ENCODE measurements around the gene SGMS1. TPM values are rescaled to one million over a fixed set of nuclear protein-coding genes. Genes with fewer than 3 reads are reported as not detected.

SGMS1 gene
- polyA plus RNA-seq, 1 donor (not counting 4 experiments of a cell fraction or from before 2014, with no cell fraction given) = 18.3 TPM

DNA sequence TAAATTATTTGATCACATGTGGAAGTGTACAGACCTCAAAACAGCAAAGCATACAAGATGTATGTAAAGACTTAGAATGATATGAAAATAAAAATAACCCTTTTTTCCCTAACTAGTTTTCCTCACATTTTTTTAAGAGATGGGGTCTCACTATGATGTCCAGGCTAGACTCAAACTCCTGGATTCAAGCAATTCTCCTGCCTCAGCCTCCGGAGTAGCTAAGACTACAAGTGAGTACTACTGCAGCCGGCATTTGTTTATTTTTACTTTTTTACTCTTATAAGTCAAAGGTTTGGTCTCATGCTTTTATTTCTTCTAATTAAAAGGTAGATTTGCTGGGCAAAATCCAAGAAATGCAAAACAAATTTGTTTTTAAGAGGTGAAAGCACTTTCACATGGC lies 248.0 kb downstream of the SGMS1 start:
- H2AFZ ChIP-seq (ENCODE audit: control insufficient read depth, low read length) = no peak overlapping the region
- no peaks in the 10 kb centered on the region for H3K9me1 ChIP-seq (ENCODE audit: control insufficient read depth, extremely low read depth, insufficient read depth, low read length)
- dilution Hi-C loops (cut with MboI; ENCODE audit: extremely low pct_ligation_motif_present, low sequenced_read_pairs) = no loop called here
- peak overlapping the region; percentile 51 for H3K27ac ChIP-seq (ENCODE audit: control insufficient read depth, insufficient read depth, low read length)
- peak overlapping the region; percentile 44 for H3K4me2 ChIP-seq (ENCODE audit: control insufficient read depth, extremely low read depth, insufficient read depth, low read depth, low read length)
- TF ChIP-seq EZH2 (IDR thresholded peaks at IDR 0.05; ENCODE audit: low read length) (no peak), CTCF (optimal IDR thresholded peaks at IDR 0.05 in 1 of 3, IDR thresholded peaks at IDR 0.05 in 1 of 3, conservative IDR thresholded peaks at IDR 0.05 in 1 of 3; ENCODE audit: extremely low read depth in 1 of 3, insufficient read depth in 2 of 3, low read length in 3 of 3) (no peak)
- peaks cover 14% of the 10 kb centered on the region for H3K4me1 ChIP-seq (ENCODE audit: control insufficient read depth, extremely low read depth, insufficient read depth, low read length)
- H3K4me3 ChIP-seq (ENCODE audit: control insufficient read depth in 2 of 3, extremely low read depth in 1 of 3, insufficient read depth in 2 of 3, low read depth in 1 of 3, low read length in 3 of 3) = no peak overlapping the region
- FAIRE-seq (no peak), DNase-seq (ENCODE audit: low read depth, low spot score) (no peak)
- H3K27me3 ChIP-seq (ENCODE audit: control insufficient read depth, extremely low read depth, insufficient read depth, low read length) = no peaks in the 10 kb centered on the region
- H3K9me3 ChIP-seq (ENCODE audit: control insufficient read depth, low read depth, low read length) = no peaks in the 10 kb centered on the region
- H3K79me2 ChIP-seq (ENCODE audit: control insufficient read depth, insufficient read depth, low read length) = peaks cover 14% of the 10 kb centered on the region
- H3K9ac ChIP-seq (ENCODE audit: control insufficient read depth, extremely low read depth, insufficient read depth, low read length) = no peak overlapping the region
- H4K20me1 ChIP-seq (ENCODE audit: control insufficient read depth, extremely low read depth, insufficient read depth, low read length) = no peaks in the 10 kb centered on the region
- no peaks in the 10 kb centered on the region for H3K36me3 ChIP-seq (ENCODE audit: control insufficient read depth in 2 of 2, extremely low read depth in 1 of 2, insufficient read depth in 2 of 2, low read length in 2 of 2)

DNA sequence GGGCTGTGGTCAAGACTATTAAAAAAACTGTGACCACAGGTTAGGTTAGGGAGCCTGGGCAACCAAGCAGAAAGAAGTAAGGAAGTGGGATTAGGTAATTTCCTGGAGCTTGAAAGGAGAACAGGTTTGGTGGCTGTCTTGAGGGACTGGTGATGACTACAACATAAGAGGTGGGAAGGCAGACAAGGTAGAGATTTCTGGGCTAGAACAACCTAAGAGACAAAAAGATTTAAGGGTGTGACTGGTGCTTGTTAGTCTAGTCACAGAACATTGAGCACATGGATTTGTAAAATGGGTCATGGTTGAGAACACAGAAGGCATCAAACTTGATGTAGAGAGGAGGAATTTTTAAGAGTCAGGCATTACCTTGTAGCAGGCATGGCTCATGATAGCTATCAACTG lies 248.7 kb downstream of the SGMS1 start:
- peaks cover 14% of the 10 kb centered on the region for H3K4me1 ChIP-seq (ENCODE audit: control insufficient read depth, extremely low read depth, insufficient read depth, low read length)
- H3K9me3 ChIP-seq (ENCODE audit: control insufficient read depth, low read depth, low read length) = no peaks in the 10 kb centered on the region
- no peaks in the 10 kb centered on the region for H3K9me1 ChIP-seq (ENCODE audit: control insufficient read depth, extremely low read depth, insufficient read depth, low read length)
- H3K4me3 ChIP-seq (ENCODE audit: control insufficient read depth in 2 of 3, extremely low read depth in 1 of 3, insufficient read depth in 2 of 3, low read depth in 1 of 3, low read length in 3 of 3) = no peak overlapping the region
- no peaks in the 10 kb centered on the region for H4K20me1 ChIP-seq (ENCODE audit: control insufficient read depth, extremely low read depth, insufficient read depth, low read length)
- FAIRE-seq (peak; percentile 79), DNase-seq (ENCODE audit: low read depth, low spot score) (no peak)
- H3K79me2 ChIP-seq (ENCODE audit: control insufficient read depth, insufficient read depth, low read length) = peaks cover 16% of the 10 kb centered on the region
- no peaks in the 10 kb centered on the region for H3K36me3 ChIP-seq (ENCODE audit: control insufficient read depth in 2 of 2, extremely low read depth in 1 of 2, insufficient read depth in 2 of 2, low read length in 2 of 2)
- TF ChIP-seq EZH2 (IDR thresholded peaks at IDR 0.05; ENCODE audit: low read length) = no peak
- TF ChIP-seq CTCF (optimal IDR thresholded peaks at IDR 0.05 in 1 of 3, IDR thresholded peaks at IDR 0.05 in 1 of 3, conservative IDR thresholded peaks at IDR 0.05 in 1 of 3; ENCODE audit: extremely low read depth in 1 of 3, insufficient read depth in 2 of 3, low read length in 3 of 3) = no peak
- H3K27me3 ChIP-seq (ENCODE audit: control insufficient read depth, extremely low read depth, insufficient read depth, low read length) = no peaks in the 10 kb centered on the region
- dilution Hi-C loops (cut with MboI; ENCODE audit: extremely low pct_ligation_motif_present, low sequenced_read_pairs) = no loop called here
- H3K27ac ChIP-seq (ENCODE audit: control insufficient read depth, insufficient read depth, low read length) = peak overlapping the region; percentile 51
- H3K9ac ChIP-seq (ENCODE audit: control insufficient read depth, extremely low read depth, insufficient read depth, low read length) = no peak overlapping the region
- H2AFZ ChIP-seq (ENCODE audit: control insufficient read depth, low read length) = no peak overlapping the region
- peak overlapping the region; percentile 44 for H3K4me2 ChIP-seq (ENCODE audit: control insufficient read depth, extremely low read depth, insufficient read depth, low read depth, low read length)
